Measurements from ENCODE around the gene CPPED1.

DNA sequence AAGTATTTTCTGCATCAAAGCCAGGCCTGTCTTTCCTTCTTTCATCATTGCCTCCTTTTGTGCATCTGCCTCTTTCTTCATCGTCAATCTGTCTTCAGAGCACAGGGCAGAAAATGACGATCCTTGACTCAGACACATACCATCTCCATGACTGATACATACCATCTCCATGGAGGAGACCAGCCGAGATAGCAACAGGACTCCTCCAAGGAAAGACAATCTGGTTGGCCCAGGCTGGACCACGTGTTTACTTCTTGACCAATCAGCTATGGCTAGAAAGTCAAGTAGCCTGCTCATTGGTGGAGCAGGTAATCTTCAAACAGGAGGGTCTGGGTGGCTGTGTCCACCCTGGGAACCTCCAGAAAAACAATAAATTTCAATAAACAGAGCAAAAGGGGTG, 164.6 kb downstream of the CPPED1 start:
- TF ChIP-seq, protein P1, sequence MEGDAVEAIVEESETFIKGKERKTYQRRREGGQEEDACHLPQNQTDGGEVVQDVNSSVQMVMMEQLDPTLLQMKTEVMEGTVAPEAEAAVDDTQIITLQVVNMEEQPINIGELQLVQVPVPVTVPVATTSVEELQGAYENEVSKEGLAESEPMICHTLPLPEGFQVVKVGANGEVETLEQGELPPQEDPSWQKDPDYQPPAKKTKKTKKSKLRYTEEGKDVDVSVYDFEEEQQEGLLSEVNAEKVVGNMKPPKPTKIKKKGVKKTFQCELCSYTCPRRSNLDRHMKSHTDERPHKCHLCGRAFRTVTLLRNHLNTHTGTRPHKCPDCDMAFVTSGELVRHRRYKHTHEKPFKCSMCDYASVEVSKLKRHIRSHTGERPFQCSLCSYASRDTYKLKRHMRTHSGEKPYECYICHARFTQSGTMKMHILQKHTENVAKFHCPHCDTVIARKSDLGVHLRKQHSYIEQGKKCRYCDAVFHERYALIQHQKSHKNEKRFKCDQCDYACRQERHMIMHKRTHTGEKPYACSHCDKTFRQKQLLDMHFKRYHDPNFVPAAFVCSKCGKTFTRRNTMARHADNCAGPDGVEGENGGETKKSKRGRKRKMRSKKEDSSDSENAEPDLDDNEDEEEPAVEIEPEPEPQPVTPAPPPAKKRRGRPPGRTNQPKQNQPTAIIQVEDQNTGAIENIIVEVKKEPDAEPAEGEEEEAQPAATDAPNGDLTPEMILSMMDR (conservative IDR thresholded peaks at IDR 0.05; ENCODE audit: low read depth in 2 of 2): no peak
- TF ChIP-seq EZH2 (IDR thresholded peaks at IDR 0.05; ENCODE audit: low read depth, unreplicated experiment) (no peak), ZNF331 (CRISPR knock-in tag; IDR thresholded peaks at IDR 0.05; ENCODE audit: low read depth) (no peak), POLR2AphosphoS5 (IDR thresholded peaks at IDR 0.05; ENCODE audit: low read depth) (no peak), EZH2phosphoT487 (IDR thresholded peaks at IDR 0.05; ENCODE audit: unreplicated experiment) (no peak), CREB1 (CRISPR knock-in tag; IDR thresholded peaks at IDR 0.05; ENCODE audit: low read depth) (no peak), NANOG (IDR thresholded peaks at IDR 0.05; ENCODE audit: borderline replicate concordance) (no peak), JUNB (IDR thresholded peaks at IDR 0.05; ENCODE audit: unreplicated experiment) (no peak)
- TF ChIP-seq, protein P2, sequence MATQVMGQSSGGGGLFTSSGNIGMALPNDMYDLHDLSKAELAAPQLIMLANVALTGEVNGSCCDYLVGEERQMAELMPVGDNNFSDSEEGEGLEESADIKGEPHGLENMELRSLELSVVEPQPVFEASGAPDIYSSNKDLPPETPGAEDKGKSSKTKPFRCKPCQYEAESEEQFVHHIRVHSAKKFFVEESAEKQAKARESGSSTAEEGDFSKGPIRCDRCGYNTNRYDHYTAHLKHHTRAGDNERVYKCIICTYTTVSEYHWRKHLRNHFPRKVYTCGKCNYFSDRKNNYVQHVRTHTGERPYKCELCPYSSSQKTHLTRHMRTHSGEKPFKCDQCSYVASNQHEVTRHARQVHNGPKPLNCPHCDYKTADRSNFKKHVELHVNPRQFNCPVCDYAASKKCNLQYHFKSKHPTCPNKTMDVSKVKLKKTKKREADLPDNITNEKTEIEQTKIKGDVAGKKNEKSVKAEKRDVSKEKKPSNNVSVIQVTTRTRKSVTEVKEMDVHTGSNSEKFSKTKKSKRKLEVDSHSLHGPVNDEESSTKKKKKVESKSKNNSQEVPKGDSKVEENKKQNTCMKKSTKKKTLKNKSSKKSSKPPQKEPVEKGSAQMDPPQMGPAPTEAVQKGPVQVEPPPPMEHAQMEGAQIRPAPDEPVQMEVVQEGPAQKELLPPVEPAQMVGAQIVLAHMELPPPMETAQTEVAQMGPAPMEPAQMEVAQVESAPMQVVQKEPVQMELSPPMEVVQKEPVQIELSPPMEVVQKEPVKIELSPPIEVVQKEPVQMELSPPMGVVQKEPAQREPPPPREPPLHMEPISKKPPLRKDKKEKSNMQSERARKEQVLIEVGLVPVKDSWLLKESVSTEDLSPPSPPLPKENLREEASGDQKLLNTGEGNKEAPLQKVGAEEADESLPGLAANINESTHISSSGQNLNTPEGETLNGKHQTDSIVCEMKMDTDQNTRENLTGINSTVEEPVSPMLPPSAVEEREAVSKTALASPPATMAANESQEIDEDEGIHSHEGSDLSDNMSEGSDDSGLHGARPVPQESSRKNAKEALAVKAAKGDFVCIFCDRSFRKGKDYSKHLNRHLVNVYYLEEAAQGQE (IDR thresholded peaks at IDR 0.05; ENCODE audit: unreplicated experiment): no peak

Data from GM23338 (cell line).